SKM-1 treated with dmso at 0.1 percent for 144 hours (cell line): ENCODE results near the gene XPO5.

Source experiments
- DNase-seq: peaks from one replicate; lab custom pipeline; 2025; ENCODE audit not compliant: unreplicated experiment; lab: John Stamatoyannopoulos, UW

XPO5 gene

GRCh38 chr6:43472515-43472914, 103.3 kb downstream of the XPO5 start:
- no peak for DNase-seq
